GM21528 (cell line): Measurements from ENCODE around the gene POT1.

ENCODE experiments used
- ATAC-seq: cut with Tn5 transposase; IDR thresholded peaks from one replicate; pipeline ENCODE4 v1.9.1; 2021; ENCODE audit warnings: mild to moderate bottlenecking, moderate library complexity; ENCODE audit not compliant: unreplicated experiment, low FRiP score

Gene POT1

GRCh38 chr7:124779620-124780019, 150.0 kb downstream of the POT1 start:
- no peak for ATAC-seq

- ATAC-seq: no peak
These were observed 150.4 kb downstream of the POT1 start for GRCh38 chr7:124779194-124779593.

- no peak for ATAC-seq
These were observed 152.4 kb downstream of the POT1 start for GRCh38 chr7:124777268-124777667.

- ATAC-seq: no peak
These were observed 153.5 kb downstream of the POT1 start for GRCh38 chr7:124776153-124776552.

- no peak for ATAC-seq
These were observed 154.2 kb downstream of the POT1 start for GRCh38 chr7:124775422-124775821.

- ATAC-seq: no peak
These were observed 155.7 kb downstream of the POT1 start for GRCh38 chr7:124773938-124774337.

- no peak for ATAC-seq
These were observed 156.3 kb downstream of the POT1 start for GRCh38 chr7:124773339-124773738.
